GM21360 (cell line): ENCODE data around the gene GLP1R.
"Not testable (repeated sequence)": the region's sequence is repeated elsewhere in the genome, so short reads cannot be mapped to it uniquely, and the experiment has no call there.

Experiments
- ATAC-seq: cut with Tn5 transposase; IDR thresholded peaks from one replicate; pipeline ENCODE4 v1.9.1; 2021; ENCODE audit warnings: mild to moderate bottlenecking, moderate library complexity; ENCODE audit not compliant: unreplicated experiment

Gene GLP1R

DNA sequence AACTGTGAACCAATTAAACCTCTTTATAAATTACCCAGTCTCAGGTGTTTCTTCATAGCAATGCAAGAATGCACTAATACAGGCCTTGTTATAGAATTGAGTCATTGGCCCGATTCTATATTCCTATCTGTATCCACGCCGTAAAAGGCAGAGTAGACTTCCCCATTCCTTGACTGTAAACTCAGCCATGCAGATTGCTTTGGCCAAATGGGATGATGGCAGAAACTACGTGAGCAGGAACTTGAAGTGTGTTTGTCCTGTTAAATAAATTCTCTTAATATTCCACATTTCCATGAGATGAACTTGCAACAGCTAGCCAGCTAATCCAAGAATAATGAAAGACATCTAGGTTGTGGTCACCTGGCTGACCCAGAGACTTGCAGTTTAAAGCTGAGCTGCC is 70.3 kb downstream of the GLP1R start:
- ATAC-seq, result no peak

- ATAC-seq, result no peak
Observed at GRCh38 chr6:39124114-39124513, 75.5 kb downstream of the GLP1R start.

GRCh38 chr6:39128106-39128505 is 79.5 kb downstream of the GLP1R start:
- ATAC-seq, result no peak

DNA sequence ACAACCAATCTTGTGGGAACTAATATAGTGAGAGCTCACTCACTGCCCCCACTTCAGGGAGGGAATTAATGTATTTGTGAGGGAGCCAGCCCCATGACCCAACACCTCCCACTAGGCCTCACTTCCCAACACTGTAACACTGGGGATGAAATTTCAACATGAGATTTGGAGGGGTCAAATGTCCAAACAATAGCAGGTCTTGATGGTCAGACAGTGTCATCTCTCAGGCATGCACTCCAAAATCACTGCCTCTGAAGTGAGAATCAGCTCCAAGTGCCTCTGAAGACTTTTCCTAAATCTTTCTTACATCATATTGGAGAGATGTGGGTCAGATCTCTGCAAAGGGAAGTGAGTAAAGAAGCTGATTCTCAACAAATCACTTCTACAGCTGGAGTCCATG is 80.3 kb downstream of the GLP1R start:
- ATAC-seq, result no peak

DNA sequence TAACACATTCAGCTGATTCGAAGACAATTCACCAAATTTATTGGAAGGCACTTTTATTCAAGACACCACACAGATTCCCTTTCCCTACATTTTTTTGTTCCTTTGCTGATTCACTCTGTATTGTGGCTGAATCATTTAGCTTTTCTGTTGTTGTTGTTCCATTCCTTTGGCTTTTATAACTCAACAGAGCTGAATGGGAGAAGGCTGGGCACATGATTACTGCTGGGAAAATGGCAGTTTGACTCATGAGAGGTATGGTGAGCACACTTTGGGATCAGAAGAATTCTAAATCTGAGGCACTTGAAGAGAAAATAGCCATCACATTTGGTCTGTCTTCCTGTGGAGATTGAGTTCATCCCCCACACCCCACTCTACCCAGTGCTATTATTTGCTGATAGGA is 82.1 kb downstream of the GLP1R start:
- no peak for ATAC-seq

DNA sequence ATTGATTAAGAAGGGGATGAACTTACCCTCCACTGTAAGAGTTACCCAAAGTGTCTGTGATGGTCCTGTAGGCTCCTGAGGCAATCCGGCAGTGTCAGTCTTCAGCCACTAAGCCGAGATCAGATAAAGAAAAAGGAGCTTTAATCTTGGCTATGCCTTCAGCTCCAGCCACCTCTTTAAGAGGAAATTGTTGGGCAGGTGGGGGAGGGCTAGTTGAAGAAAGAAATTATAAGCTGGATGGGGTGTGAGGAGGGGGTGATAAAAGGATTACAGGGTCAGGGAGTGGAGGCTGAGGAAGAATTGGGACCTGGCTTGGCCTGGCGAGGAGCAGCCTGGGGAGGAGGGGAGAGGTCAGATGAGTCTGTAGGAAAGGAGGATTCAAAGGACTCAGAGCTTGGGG is 86.2 kb downstream of the GLP1R start:
- not testable (repeated sequence) for ATAC-seq

GRCh38 chr6:39136207-39136606 is 87.6 kb downstream of the GLP1R start:
- not testable (repeated sequence) for ATAC-seq

GRCh38 chr6:39137245-39137644 is 88.7 kb downstream of the GLP1R start:
- ATAC-seq, result no peak
